DOHH2 (cell line): Measurements from ENCODE around the gene NAA25.

Experiments used
- H3F3A ChIP-seq: fragments of 200-600 bp; sonication (generic), shearing (Covaris generic); 2 replicates; pipeline ENCODE4 v1.6.0; 2016; ENCODE audit warnings: antibody characterized with exemption, mild to moderate bottlenecking; ENCODE audit not compliant: control insufficient read depth, insufficient read depth
- H3K27ac ChIP-seq: fragments of 200-600 bp; sonication (generic); 2 replicates; pipeline ENCODE4 v1.5.1; 2014; ENCODE audit warnings: low read depth, mild to moderate bottlenecking, low read length, moderate library complexity
- H3K27me3 ChIP-seq: fragments of 200-600 bp; sonication (generic); 2 replicates; pipeline ENCODE4 v1.6.1; 2014; ENCODE audit warnings: mild to moderate bottlenecking, low read length, mixed read lengths; ENCODE audit not compliant: control insufficient read depth
- H3K36me3 ChIP-seq: fragments of 200-600 bp; sonication (generic); 2 replicates; pipeline ENCODE4 v1.6.1; 2014; ENCODE audit warnings: mild to moderate bottlenecking, low read length, moderate library complexity, mixed read lengths; ENCODE audit not compliant: control insufficient read depth
- H3K4me1 ChIP-seq: fragments of 200-600 bp; sonication (generic); 2 replicates; pipeline ENCODE4 v1.6.1; 2014; ENCODE audit warnings: mild to moderate bottlenecking, low read length, mixed read lengths; ENCODE audit not compliant: control insufficient read depth
- H3K4me2 ChIP-seq: fragments of 200-600 bp; sonication (generic); 2 replicates; pipeline ENCODE4 v1.6.0; 2014; ENCODE audit warnings: mild to moderate bottlenecking, low read length, moderate library complexity
- H3K4me3 ChIP-seq: fragments of 200-600 bp; sonication (generic); 2 replicates; pipeline ENCODE4 v1.5.1; 2014; ENCODE audit warnings: mild to moderate bottlenecking, low read length, mixed read lengths
- H3K79me2 ChIP-seq: fragments of 200-600 bp; sonication (generic); 2 replicates; pipeline ENCODE4 v1.6.1; 2014; ENCODE audit warnings: mild to moderate bottlenecking, low read length, mixed read lengths; ENCODE audit not compliant: control insufficient read depth
- H3K9me2 ChIP-seq: fragments of 200-600 bp; sonication (generic); replicated peaks from 2 replicates; pipeline ENCODE4 v1.6.1; 2014; ENCODE audit warnings: mild to moderate bottlenecking, low read length, mixed read lengths; ENCODE audit not compliant: control insufficient read depth
- H3K9me3 ChIP-seq: fragments of 200-600 bp; sonication (generic); 2 replicates; pipeline ENCODE4 v1.6.1; 2014; ENCODE audit warnings: antibody characterized with exemption, low read length, mixed read lengths; ENCODE audit not compliant: control insufficient read depth, insufficient read depth
- H4K20me1 ChIP-seq: fragments of 200-600 bp; sonication (generic); 2 replicates; pipeline ENCODE4 v1.6.0; 2014; ENCODE audit warnings: low read depth, mild to moderate bottlenecking, antibody characterized with exemption, low read length, moderate library complexity; ENCODE audit not compliant: control insufficient read depth, insufficient read depth
- CTCF ChIP-seq: fragments of 200-600 bp; sonication (generic); IDR thresholded peaks from one replicate; pipeline ENCODE4 v1.5.1; 2014; ENCODE audit warnings: antibody characterized with exemption, mild to moderate bottlenecking, low read depth, low read length; ENCODE audit not compliant: poor library complexity, severe bottlenecking
- EZH2phosphoT487 ChIP-seq: fragments of 200-600 bp; sonication (generic); IDR thresholded peaks from 2 replicates; pipeline ENCODE4 v1.6.1; 2017; ENCODE audit warnings: borderline replicate concordance, mild to moderate bottlenecking, antibody characterized with exemption, low read length, moderate library complexity, mixed read lengths

Gene NAA25

GRCh38 chr12:112022241-112023016 is 86.2 kb downstream of the NAA25 start:
- H3K79me2 ChIP-seq = peaks cover 83% of the 10 kb centered on the region
- no peak overlapping the region for H3K27ac ChIP-seq

GRCh38 chr12:112020947-112021457 is 87.6 kb downstream of the NAA25 start:
- no peak for TF ChIP-seq CTCF
- no peak for TF ChIP-seq EZH2phosphoT487
- no peak overlapping the region for H3K4me3 ChIP-seq
- H3K36me3 ChIP-seq = peaks cover 87% of the 10 kb centered on the region
- no peak overlapping the region for H3K27ac ChIP-seq
- H4K20me1 ChIP-seq = peaks cover 41% of the 10 kb centered on the region
- peaks cover 27% of the 10 kb centered on the region for H3K4me1 ChIP-seq
- H3K9me3 ChIP-seq = no peaks in the 10 kb centered on the region
- no peaks in the 10 kb centered on the region for H3K9me2 ChIP-seq
- H3K4me2 ChIP-seq = no peak overlapping the region
- peaks cover 33% of the 10 kb centered on the region for H3F3A ChIP-seq
- peaks cover 92% of the 10 kb centered on the region for H3K79me2 ChIP-seq
- no peaks in the 10 kb centered on the region for H3K27me3 ChIP-seq

More at GRCh38 chr12:112022241-112023016, 86.2 kb downstream of the NAA25 start:
- H4K20me1 ChIP-seq = peaks cover 33% of the 10 kb centered on the region
- TF ChIP-seq CTCF (no peak), EZH2phosphoT487 (no peak)
- no peaks in the 10 kb centered on the region for H3K9me3 ChIP-seq
- no peaks in the 10 kb centered on the region for H3K27me3 ChIP-seq
- H3K4me3 ChIP-seq = no peak overlapping the region
- peaks cover 47% of the 10 kb centered on the region for H3F3A ChIP-seq
- H3K4me1 ChIP-seq = peaks cover 29% of the 10 kb centered on the region
- no peak overlapping the region for H3K4me2 ChIP-seq
- peaks cover 80% of the 10 kb centered on the region for H3K36me3 ChIP-seq
- no peaks in the 10 kb centered on the region for H3K9me2 ChIP-seq

- no peaks in the 10 kb centered on the region for H3K9me3 ChIP-seq
- peaks cover 97% of the 10 kb centered on the region for H3K79me2 ChIP-seq
- no peak overlapping the region for H3K4me3 ChIP-seq
- no peaks in the 10 kb centered on the region for H3K27me3 ChIP-seq
- H4K20me1 ChIP-seq = peaks cover 40% of the 10 kb centered on the region
- no peaks in the 10 kb centered on the region for H3K9me2 ChIP-seq
- no peak for TF ChIP-seq EZH2phosphoT487
- TF ChIP-seq CTCF = no peak
- peaks cover 21% of the 10 kb centered on the region for H3F3A ChIP-seq
- no peak overlapping the region for H3K4me2 ChIP-seq
- peaks cover 24% of the 10 kb centered on the region for H3K4me1 ChIP-seq
- no peak overlapping the region for H3K27ac ChIP-seq
- H3K36me3 ChIP-seq = peaks cover 85% of the 10 kb centered on the region
Measured at GRCh38 chr12:112018571-112019237, 89.9 kb downstream of the NAA25 start.
